Measurements from ENCODE around the gene KANK3.

DNA sequence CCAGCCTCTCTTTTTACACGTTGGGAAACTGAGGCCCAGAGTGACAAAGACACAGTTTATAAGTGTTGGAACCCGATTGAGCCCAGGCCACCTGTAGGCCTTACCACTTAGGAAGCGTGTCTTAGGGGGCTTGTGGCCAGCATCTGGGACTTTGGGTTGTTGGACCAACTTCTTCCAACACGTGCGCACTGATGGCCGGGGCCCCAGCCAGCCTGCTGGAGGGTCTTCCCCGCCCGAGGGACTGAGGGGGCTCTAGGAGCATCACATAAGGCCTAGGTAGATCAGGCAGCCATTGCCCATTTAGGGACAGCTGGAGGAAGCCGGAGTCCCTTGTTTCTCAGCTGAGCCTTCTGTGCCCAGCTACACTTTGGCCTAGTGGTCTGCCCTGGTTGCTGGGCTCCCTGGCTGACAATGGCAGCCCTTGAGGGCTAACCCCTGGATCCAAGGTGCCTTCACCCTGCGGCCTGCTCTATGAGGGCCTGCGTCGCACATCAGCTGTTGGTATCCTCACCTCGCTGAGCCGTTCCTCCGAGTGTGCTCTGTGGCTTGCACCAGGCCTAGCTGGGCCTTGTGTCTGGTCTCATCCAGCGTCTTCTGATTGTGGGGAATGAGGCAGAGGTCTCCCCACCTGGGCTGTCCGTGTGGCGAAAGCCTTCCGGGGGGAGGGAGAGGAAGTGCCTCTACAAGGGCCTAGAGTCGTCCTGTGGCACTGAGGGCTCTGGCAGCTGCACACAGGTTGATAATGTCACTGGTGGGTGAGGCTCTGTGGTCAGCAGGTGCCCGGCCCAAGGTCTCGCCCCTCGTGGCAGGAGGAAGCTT lies 48.3 kb upstream of the KANK3 start:
- TF ChIP-seq CBX5 (IDR thresholded peaks at IDR 0.05; ENCODE audit: borderline replicate concordance, low read depth) (no peak), NR2C2 (CRISPR knock-in tag; IDR thresholded peaks at IDR 0.05) (no peak), NR2C2 (tag; IDR thresholded peaks at IDR 0.05) (no peak), ZBTB1 (CRISPR knock-in tag; IDR thresholded peaks at IDR 0.05; ENCODE audit: borderline replicate concordance, low read depth) (no peak), CHD4 (IDR thresholded peaks at IDR 0.05; ENCODE audit: insufficient read depth, insufficient replicate concordance, low read depth, low read length, poor library complexity, severe bottlenecking) (no peak), TAF7 (tag; IDR thresholded peaks at IDR 0.05) (no peak), IRF2 (CRISPR knock-in tag; IDR thresholded peaks at IDR 0.05) (no peak), POLR2A (conservative IDR thresholded peaks at IDR 0.05) (no peak), POU5F1 (IDR thresholded peaks at IDR 0.05; ENCODE audit: borderline replicate concordance, low read depth, low read length, partially characterized antibody) (no peak), EZH2 (IDR thresholded peaks at IDR 0.05; ENCODE audit: borderline replicate concordance, low read depth, low read length) (no peak)
- TF ChIP-seq, protein P1, sequence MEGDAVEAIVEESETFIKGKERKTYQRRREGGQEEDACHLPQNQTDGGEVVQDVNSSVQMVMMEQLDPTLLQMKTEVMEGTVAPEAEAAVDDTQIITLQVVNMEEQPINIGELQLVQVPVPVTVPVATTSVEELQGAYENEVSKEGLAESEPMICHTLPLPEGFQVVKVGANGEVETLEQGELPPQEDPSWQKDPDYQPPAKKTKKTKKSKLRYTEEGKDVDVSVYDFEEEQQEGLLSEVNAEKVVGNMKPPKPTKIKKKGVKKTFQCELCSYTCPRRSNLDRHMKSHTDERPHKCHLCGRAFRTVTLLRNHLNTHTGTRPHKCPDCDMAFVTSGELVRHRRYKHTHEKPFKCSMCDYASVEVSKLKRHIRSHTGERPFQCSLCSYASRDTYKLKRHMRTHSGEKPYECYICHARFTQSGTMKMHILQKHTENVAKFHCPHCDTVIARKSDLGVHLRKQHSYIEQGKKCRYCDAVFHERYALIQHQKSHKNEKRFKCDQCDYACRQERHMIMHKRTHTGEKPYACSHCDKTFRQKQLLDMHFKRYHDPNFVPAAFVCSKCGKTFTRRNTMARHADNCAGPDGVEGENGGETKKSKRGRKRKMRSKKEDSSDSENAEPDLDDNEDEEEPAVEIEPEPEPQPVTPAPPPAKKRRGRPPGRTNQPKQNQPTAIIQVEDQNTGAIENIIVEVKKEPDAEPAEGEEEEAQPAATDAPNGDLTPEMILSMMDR (IDR thresholded peaks at IDR 0.05 in 2 of 3, conservative IDR thresholded peaks at IDR 0.05 in 1 of 3; ENCODE audit: insufficient read depth in 2 of 3, low read depth in 1 of 3, low read length in 3 of 3), result no peak
- TF ChIP-seq, protein P2, sequence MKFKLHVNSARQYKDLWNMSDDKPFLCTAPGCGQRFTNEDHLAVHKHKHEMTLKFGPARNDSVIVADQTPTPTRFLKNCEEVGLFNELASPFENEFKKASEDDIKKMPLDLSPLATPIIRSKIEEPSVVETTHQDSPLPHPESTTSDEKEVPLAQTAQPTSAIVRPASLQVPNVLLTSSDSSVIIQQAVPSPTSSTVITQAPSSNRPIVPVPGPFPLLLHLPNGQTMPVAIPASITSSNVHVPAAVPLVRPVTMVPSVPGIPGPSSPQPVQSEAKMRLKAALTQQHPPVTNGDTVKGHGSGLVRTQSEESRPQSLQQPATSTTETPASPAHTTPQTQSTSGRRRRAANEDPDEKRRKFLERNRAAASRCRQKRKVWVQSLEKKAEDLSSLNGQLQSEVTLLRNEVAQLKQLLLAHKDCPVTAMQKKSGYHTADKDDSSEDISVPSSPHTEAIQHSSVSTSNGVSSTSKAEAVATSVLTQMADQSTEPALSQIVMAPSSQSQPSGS (CRISPR knock-in tag; IDR thresholded peaks at IDR 0.05), result no peak

Data from K562 (cell line).